HepG2 (cell line): ENCODE data around the gene CMTM3.

Experiments used
- ZNF468 ChIP-seq: sonication (generic); formaldehyde crosslinking; IDR thresholded peaks from 2 replicates; pipeline ENCODE4 v1.8.0; 2022; ENCODE audit warnings: mild to moderate bottlenecking, moderate library complexity, missing genetic modification reagents
- TF ChIP-seq, protein P1 (sequence below): sonication (generic); formaldehyde crosslinking; IDR thresholded peaks from 2 replicates; pipeline ENCODE4 v1.5.0; 2020; ENCODE audit warnings: mild to moderate bottlenecking, missing genetic modification reagents, moderate library complexity

DNA sequence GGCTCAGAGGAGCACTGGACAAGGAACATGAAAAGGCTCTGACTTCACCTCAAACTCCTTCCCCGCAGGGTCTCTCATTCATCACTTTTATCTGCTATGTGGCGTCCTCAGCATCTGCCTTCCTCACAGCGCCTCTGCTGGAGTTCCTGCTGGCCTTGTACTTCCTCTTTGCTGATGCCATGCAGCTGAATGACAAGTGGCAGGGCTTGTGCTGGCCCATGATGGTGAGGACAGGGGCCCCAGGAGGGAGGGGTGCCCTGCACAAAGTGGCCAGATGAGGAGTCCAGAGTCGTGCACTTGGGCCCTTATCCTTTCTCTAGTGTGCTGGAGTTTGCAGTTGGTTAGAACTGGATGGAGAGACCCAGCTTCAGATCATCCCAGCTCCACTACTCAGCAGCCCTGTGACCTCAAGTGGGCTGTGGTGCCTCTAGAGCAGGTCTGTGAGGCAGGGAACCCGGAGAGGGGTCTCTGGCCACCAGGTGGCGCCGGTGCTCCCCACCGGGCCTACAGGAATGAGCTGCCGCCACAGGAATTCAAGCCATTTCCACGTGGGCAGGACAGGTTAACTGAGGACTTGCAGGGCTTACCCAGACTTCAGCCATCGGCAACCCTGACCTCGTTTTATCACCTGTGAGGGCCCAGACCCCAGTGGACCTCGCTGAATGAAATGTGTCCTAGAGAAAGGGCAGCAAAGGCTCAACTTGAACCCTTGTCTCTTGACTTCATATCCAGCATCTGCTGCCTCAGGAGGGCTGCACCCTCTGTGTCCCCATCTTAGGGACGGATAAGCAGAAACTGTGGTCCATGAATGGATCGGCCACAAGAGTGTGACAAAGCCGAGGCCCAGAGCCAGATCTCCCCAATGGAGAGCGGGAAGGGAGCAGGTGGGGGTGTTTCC, 4.0 kb downstream of the CMTM3 start:
- 0 out of 2 replicates have a peak, but pooled peaks have one; percentile 46 for TF ChIP-seq ZNF468 (CRISPR knock-in tag)
- TF ChIP-seq, protein P1, sequence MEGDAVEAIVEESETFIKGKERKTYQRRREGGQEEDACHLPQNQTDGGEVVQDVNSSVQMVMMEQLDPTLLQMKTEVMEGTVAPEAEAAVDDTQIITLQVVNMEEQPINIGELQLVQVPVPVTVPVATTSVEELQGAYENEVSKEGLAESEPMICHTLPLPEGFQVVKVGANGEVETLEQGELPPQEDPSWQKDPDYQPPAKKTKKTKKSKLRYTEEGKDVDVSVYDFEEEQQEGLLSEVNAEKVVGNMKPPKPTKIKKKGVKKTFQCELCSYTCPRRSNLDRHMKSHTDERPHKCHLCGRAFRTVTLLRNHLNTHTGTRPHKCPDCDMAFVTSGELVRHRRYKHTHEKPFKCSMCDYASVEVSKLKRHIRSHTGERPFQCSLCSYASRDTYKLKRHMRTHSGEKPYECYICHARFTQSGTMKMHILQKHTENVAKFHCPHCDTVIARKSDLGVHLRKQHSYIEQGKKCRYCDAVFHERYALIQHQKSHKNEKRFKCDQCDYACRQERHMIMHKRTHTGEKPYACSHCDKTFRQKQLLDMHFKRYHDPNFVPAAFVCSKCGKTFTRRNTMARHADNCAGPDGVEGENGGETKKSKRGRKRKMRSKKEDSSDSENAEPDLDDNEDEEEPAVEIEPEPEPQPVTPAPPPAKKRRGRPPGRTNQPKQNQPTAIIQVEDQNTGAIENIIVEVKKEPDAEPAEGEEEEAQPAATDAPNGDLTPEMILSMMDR (CRISPR knock-in tag), result peak; percentile 98
